ENCODE data around the gene NCAM2. TPM values are rescaled to one million over a fixed set of nuclear protein-coding genes. Genes with fewer than 3 reads are reported as not detected.
"Not testable (repeated sequence)": the region's sequence is repeated elsewhere in the genome, so short reads cannot be mapped to it uniquely, and the experiment has no call there.

Gene NCAM2
- total RNA-seq, 1 donor from 2014 or later: 1.8 TPM

GRCh38 chr21:21102896-21103295 lies 104.7 kb downstream of the NCAM2 start:
- no peak for DNase-seq (ENCODE audit: low spot score)

DNA sequence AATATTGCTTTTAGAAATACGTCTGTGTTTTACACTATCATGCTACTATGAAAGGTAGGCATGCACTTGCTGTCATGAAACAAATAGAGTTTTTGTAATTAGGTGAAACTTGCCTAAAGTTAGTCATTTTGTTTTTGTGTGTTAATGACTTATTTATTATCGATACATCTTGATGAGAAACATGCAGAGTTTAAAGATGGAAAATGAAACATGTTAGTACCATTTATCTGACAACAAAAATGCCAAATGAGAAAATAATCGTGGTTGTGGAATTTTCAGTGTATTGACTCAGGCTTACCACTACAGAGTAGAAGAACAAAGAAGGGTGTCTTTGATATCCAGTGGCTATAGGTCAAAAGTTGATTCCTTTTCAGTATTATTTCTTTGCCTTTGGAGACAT lies 105.5 kb downstream of the NCAM2 start:
- DNase-seq (ENCODE audit: low spot score): no peak

DNA sequence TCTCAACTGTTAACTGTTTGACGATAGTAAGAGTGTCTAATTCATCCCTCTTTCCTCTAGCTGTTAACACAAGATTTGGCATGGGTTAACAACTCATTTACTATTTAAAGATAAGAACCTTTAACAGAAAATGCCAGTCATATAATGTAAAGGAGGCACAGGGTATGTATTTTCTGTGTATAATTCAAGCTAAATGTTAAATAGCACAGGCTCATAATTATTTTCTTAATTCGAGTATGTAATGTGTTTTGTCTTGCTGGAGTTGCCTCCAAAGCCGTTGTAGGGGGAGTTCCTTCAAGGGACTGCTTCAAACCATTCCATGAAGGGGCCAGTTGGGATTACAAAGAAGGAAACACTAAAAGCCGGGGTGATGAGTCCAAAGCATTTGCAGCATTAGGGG lies 111.5 kb downstream of the NCAM2 start:
- DNase-seq (ENCODE audit: low spot score): no peak

GRCh38 chr21:21111309-21111920 lies 113.2 kb downstream of the NCAM2 start:
- DNase-seq (ENCODE audit: low spot score): no peak

DNA sequence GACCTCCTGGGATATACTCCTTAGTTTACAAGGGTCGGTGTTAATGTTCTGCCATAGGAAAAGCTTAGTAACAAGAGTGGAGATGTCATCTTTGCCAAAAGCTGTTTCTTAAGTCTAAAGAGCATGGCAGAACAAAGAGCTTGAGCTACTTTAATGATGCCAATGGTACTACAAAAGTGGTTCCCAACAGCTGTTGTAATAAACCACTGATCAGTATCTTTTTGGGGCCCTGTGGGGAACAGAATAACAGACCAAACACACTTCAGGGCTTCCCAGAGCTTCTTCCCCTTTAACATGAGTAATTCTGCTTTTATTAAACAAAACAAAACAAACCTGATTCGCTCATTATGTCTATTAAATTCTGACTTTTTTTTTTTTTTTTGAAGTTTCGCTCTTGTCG lies 116.3 kb downstream of the NCAM2 start:
- no peak for DNase-seq (ENCODE audit: low spot score)

GRCh38 chr21:21119091-21119490 lies 120.9 kb downstream of the NCAM2 start:
- no peak for DNase-seq (ENCODE audit: low spot score)

GRCh38 chr21:21122680-21123079 lies 124.5 kb downstream of the NCAM2 start:
- DNase-seq (ENCODE audit: low spot score): no peak

DNA sequence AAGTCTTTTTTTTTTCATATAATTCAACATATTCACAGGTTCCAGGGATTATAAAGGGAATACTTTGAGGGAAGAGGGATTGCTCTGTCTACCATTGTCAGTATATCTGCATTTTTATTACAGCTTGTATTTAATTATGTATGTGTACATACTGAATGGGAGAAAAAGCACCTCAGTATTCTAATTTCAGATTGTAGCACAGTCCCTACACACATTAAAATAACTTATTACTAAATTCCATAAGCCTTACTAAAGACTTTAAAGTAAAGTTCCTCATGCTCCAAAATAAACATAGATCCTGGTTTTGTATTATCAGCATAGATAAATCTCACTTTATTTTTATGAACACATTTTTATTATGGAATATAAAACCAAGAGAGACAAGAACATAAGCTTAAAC lies 134.2 kb downstream of the NCAM2 start:
- DNase-seq (ENCODE audit: low spot score): no peak

GRCh38 chr21:21137986-21138385 lies 139.8 kb downstream of the NCAM2 start:
- DNase-seq (ENCODE audit: low spot score): no peak

GRCh38 chr21:21146587-21147373 lies 148.6 kb downstream of the NCAM2 start:
- DNase-seq (ENCODE audit: low spot score): no peak

GRCh38 chr21:21147374-21147745 lies 149.2 kb downstream of the NCAM2 start:
- no peak for DNase-seq (ENCODE audit: low spot score)

- no peak for DNase-seq (ENCODE audit: low spot score)
These were observed 149.8 kb downstream of the NCAM2 start for GRCh38 chr21:21148009-21148408.

GRCh38 chr21:21148514-21148913 lies 150.3 kb downstream of the NCAM2 start:
- no peak for DNase-seq (ENCODE audit: low spot score)

- not testable (repeated sequence) for DNase-seq (ENCODE audit: low spot score)
These were observed 151.2 kb downstream of the NCAM2 start for GRCh38 chr21:21149445-21149844.

- DNase-seq (ENCODE audit: low spot score): no peak
These were observed 153.0 kb downstream of the NCAM2 start for GRCh38 chr21:21151231-21151630.

DNA sequence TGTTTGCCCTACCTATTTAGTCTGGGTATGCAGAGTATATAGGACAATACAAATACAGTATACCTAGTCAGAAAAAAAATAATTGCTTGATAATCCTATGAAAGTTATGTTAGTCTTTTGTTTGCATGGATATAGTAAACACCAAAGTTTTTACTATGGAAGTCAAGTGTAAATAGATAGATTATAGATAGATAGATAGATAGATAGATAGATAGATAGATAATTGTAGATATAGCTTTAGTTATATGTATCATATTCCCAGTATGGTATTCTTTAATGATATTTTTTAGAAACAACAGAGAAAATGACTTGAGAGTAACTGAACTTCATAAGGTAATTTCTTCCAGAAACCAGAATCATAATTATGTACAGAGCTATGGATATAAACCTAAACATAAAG lies 158.2 kb downstream of the NCAM2 start:
- no peak for DNase-seq (ENCODE audit: low spot score)

DNA sequence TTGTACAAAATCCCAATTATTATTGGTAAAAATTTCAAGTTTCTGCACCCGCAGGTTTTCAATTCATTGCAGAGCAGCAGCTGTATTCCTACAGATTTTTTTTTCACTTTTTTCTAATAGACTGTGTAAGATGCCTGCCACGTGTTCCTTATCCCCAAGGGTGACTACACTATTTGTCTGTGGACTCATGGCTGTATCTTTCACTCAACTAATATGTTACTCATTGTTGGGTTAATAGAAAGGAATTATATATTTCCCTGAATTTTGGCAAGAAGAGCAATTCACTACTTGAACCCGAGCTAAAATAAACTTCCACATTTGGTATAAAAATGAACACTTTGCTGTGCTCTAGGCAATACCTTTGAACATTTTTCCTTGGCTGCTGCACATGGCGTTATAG lies 158.7 kb downstream of the NCAM2 start:
- DNase-seq (ENCODE audit: low spot score): no peak

DNA sequence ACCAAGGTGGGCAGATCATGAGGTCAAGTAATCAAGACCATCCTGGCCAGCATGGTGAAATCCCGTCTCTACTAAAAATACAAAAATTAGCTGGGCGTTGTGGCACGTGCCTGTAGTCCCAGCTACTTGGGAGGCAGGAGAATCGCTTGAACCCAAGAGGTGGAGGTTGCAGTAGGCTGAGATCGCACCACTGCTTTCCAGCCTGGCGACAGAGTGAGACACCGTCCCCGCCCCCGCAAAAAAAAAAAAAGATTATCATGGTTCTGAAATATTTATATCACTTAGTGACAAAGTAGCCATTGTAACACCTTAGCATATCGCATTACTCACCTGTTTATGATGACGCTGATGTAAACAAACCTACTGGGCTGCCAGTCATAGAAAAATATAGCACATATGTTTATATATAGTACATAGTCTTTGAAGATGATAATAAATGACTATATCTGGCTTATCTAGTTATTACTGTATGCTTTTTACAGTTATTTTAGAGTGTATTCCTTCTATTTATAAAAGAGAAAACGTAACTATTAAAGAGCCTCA lies 160.2 kb downstream of the NCAM2 start:
- DNase-seq (ENCODE audit: low spot score): no peak

- no peak for DNase-seq (ENCODE audit: low spot score)
These were observed 161.2 kb downstream of the NCAM2 start for GRCh38 chr21:21159253-21159899.

- no peak for DNase-seq (ENCODE audit: low spot score)
These were observed 164.6 kb downstream of the NCAM2 start for GRCh38 chr21:21162786-21163185.

GRCh38 chr21:21163904-21164303 lies 165.7 kb downstream of the NCAM2 start:
- peak; percentile 33 for DNase-seq (ENCODE audit: low spot score)

DNA sequence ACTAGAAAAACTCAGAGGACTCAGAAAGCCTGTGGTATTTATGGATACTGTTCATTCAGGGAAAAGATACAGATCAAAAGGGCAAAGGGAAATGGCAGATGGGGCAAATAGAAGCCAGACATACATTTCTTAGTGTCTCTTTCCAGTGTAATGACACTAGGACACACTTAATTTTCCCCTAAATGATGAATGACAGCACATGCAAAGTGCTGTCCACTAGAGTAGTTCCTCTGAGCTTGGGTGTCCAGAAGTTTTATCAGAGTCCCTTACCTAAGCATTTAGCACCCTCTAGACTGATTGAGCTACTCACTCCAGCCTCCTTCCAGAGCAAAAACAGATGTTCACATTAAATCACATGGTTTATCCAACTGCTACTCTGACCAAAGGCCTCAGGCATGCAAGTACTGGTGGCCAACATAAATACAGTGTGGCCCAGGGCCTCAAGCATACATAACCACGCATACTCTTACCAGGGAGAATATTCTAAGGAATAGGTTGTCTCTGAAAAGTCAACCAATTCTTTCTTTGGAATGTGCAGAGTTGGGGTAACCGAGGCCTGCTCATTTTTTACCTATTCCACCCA lies 166.9 kb downstream of the NCAM2 start:
- peak; percentile 16 for DNase-seq (ENCODE audit: low spot score)

Measured in mucosa of gallbladder (tissue), 1 donor.